22Rv1 (cell line): ENCODE data around the gene RGS3.

Source experiments
- CTCF ChIP-seq: fragments of 450-650 bp; IDR thresholded peaks from 2 replicates; pipeline ENCODE4 v1.5.1; 2017; ENCODE audit warnings: mild to moderate bottlenecking
- ZFX ChIP-seq: fragments of 450-650 bp; IDR thresholded peaks from 2 replicates; pipeline ENCODE4 v1.6.1; 2017; ENCODE audit warnings: antibody characterized with exemption, borderline replicate concordance

GRCh38 chr9:113572076-113572861 is 108.7 kb downstream of the RGS3 start:
- TF ChIP-seq CTCF (no peak), ZFX (no peak)
